SK-N-SH treated with all-trans-retinoic acid at 6 μM for 48 hours (cell line): Measurements from ENCODE around the gene LAMA2.

ENCODE experiments used
- ARNTL ChIP-seq: fragments of 450-650 bp; formaldehyde crosslinking; IDR thresholded peaks from 2 replicates; pipeline ENCODE4 v1.5.0; 2020; ENCODE audit warnings: low read depth, mild to moderate bottlenecking, moderate library complexity, borderline replicate concordance
- CSDC2 ChIP-seq: fragments of 250-450 bp; sonication (Bioruptor Pico); IDR thresholded peaks from 2 replicates; pipeline ENCODE4 v1.5.0; 2020; ENCODE audit warnings: mild to moderate bottlenecking, moderate library complexity
- ESRRG ChIP-seq: fragments of 250-450 bp; sonication (Bioruptor Pico); IDR thresholded peaks from 2 replicates; pipeline ENCODE4 v1.6.1; 2021; ENCODE audit warnings: mild to moderate bottlenecking
- OSR1 ChIP-seq: fragments of 250-450 bp; sonication (Bioruptor Pico); IDR thresholded peaks from 2 replicates; pipeline ENCODE4 v1.8.0; 2022; ENCODE audit warnings: moderate library complexity, mild to moderate bottlenecking, inconsistent platforms
- RARB ChIP-seq: fragments of 250-450 bp; sonication (Bioruptor Pico); IDR thresholded peaks from 2 replicates; pipeline ENCODE4 v1.8.0; 2021; ENCODE audit warnings: mild to moderate bottlenecking, moderate library complexity
- TF ChIP-seq, protein P1 (sequence below): fragments of 250-450 bp; sonication (Bioruptor Pico); IDR thresholded peaks from 2 replicates; pipeline ENCODE4 v1.5.1; 2021; ENCODE audit warnings: mild to moderate bottlenecking, moderate library complexity

DNA sequence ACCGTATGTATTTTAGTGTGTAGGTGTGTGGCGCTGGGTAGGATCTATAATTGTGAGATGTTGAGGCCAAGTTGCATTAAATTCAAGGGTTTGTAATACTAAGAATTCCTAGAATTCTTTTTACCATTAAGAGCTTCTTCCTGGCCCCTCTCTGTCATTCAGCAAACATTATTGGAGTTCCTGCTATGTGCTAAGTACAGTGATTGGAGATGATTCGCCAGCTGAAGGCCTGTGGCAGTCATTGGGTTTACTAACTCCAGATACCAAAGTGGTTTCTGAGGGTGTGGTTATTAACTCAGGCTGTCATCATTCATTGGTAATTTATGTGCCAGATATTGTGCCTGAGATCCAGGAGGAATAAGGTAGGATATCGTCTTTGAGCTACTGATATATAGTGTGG, 167.1 kb downstream of the LAMA2 start:
- TF ChIP-seq RARB (CRISPR knock-in tag) (no peak), CSDC2 (no peak), ARNTL (CRISPR knock-in tag) (no peak), ESRRG (CRISPR knock-in tag) (no peak), OSR1 (no peak)
- TF ChIP-seq, protein P1, sequence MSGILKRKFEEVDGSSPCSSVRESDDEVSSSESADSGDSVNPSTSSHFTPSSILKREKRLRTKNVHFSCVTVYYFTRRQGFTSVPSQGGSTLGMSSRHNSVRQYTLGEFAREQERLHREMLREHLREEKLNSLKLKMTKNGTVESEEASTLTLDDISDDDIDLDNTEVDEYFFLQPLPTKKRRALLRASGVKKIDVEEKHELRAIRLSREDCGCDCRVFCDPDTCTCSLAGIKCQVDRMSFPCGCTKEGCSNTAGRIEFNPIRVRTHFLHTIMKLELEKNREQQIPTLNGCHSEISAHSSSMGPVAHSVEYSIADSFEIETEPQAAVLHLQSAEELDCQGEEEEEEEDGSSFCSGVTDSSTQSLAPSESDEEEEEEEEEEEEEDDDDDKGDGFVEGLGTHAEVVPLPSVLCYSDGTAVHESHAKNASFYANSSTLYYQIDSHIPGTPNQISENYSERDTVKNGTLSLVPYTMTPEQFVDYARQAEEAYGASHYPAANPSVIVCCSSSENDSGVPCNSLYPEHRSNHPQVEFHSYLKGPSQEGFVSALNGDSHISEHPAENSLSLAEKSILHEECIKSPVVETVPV (CRISPR knock-in tag) = no peak
